DND-41 (cell line): ENCODE measurements around the gene DIAPH3.

Experiments used
- ATAC-seq: fragments of 200-7000 bp; cut with Tn5 transposase; 3 replicates; pipeline ENCODE4 v1.9.1; 2021; ENCODE audit warnings: low read depth; ENCODE audit not compliant: insufficient read depth
- DNase-seq: peaks from one replicate; pipeline ENCODE4 v3.0.0-alpha.2; 2020
- H2AFZ ChIP-seq: 2 replicates; pipeline ENCODE4 v1.6.0; 2012; ENCODE audit warnings: low read depth, low read length
- H3K27ac ChIP-seq: 2 replicates; pipeline ENCODE4 v1.5.1; 2012; ENCODE audit warnings: low read length, inconsistent platforms
- H3K27me3 ChIP-seq: fragments of 200-600 bp; sonication (generic); 2 replicates; pipeline ENCODE4 v1.6.0; 2012; ENCODE audit warnings: low read length, mild to moderate bottlenecking, inconsistent platforms; ENCODE audit not compliant: insufficient read depth, poor library complexity
- H3K36me3 ChIP-seq: 2 replicates; pipeline ENCODE4 v1.5.1; 2012; ENCODE audit warnings: low read length, inconsistent platforms; ENCODE audit not compliant: insufficient read depth
- H3K4me1 ChIP-seq: 2 replicates; pipeline ENCODE4 v1.5.1; 2012; ENCODE audit warnings: mild to moderate bottlenecking, low read length; ENCODE audit not compliant: insufficient read depth
- H3K4me2 ChIP-seq: 2 replicates; pipeline ENCODE4 v1.6.0; 2012; ENCODE audit warnings: mild to moderate bottlenecking, moderate library complexity, low read length, inconsistent platforms; ENCODE audit not compliant: insufficient read depth
- H3K4me3 ChIP-seq, 2 experiments: fragments of 200-600 bp in 1 of 2; shearing (Covaris generic) in 1 of 2; 2 replicates each; pipeline ENCODE4 v1.5.1; 2012 to 2016; ENCODE audit warnings: inconsistent platforms in 2 of 2, low read length in 2 of 2, mild to moderate bottlenecking in 2 of 2, low read depth in 1 of 2, moderate library complexity in 1 of 2
- H3K79me2 ChIP-seq: 2 replicates; pipeline ENCODE4 v1.6.0; 2012; ENCODE audit warnings: low read length, inconsistent platforms; ENCODE audit not compliant: insufficient read depth
- H3K9ac ChIP-seq: 2 replicates; pipeline ENCODE4 v1.6.0; 2012; ENCODE audit warnings: low read depth, mild to moderate bottlenecking, inconsistent platforms, low read length, moderate library complexity
- H3K9me3 ChIP-seq: 2 replicates; pipeline ENCODE4 v1.5.1; 2012; ENCODE audit warnings: low read length, moderate library complexity, mild to moderate bottlenecking, inconsistent platforms; ENCODE audit not compliant: insufficient read depth, severe bottlenecking
- H4K20me1 ChIP-seq: 2 replicates; pipeline ENCODE4 v1.6.0; 2012; ENCODE audit warnings: low read length; ENCODE audit not compliant: insufficient read depth
- CTCF ChIP-seq: IDR thresholded peaks from 2 replicates; pipeline ENCODE4 v1.5.1; 2012; ENCODE audit warnings: borderline replicate concordance, low read length, moderate library complexity, mild to moderate bottlenecking; ENCODE audit not compliant: poor library complexity, severe bottlenecking; ENCODE audit errors: extremely low read depth
- EZH2 ChIP-seq: IDR thresholded peaks from 3 replicates; pipeline ENCODE4 v1.6.1; 2012; ENCODE audit warnings: borderline replicate concordance, low read depth, mild to moderate bottlenecking, moderate library complexity, low read length, inconsistent platforms; ENCODE audit not compliant: severe bottlenecking

DIAPH3 gene

GRCh38 chr13:59700281-59700680, 463.4 kb downstream of the DIAPH3 start:
- no peak overlapping the region for H3K4me2 ChIP-seq
- H3K9ac ChIP-seq: no peak overlapping the region
- H3K27ac ChIP-seq: no peak overlapping the region
- no peak for TF ChIP-seq EZH2
- no peak for TF ChIP-seq CTCF
- no peaks in the 10 kb centered on the region for H3K9me3 ChIP-seq
- ATAC-seq (no peak), DNase-seq (no peak)
- H3K27me3 ChIP-seq: no peaks in the 10 kb centered on the region
- H3K4me3 ChIP-seq: no peak overlapping the region
- no peak overlapping the region for H2AFZ ChIP-seq
- no peaks in the 10 kb centered on the region for H4K20me1 ChIP-seq
- no peaks in the 10 kb centered on the region for H3K4me1 ChIP-seq
- peaks cover 1% of the 10 kb centered on the region; the same call in 1 of the 2 replicates for H3K36me3 ChIP-seq
- H3K79me2 ChIP-seq: no peaks in the 10 kb centered on the region

- Histone ChIP-seq H4K20me1 (no peaks in the 10 kb centered on the region), H3K4me2 (no peak overlapping the region), H3K4me1 (no peaks in the 10 kb centered on the region), H3K27ac (no peak overlapping the region), H3K9me3 (no peaks in the 10 kb centered on the region), H3K79me2 (no peaks in the 10 kb centered on the region), H3K9ac (no peak overlapping the region), H2AFZ (no peak overlapping the region), H3K27me3 (no peaks in the 10 kb centered on the region), H3K4me3 (no peak overlapping the region), H3K36me3 (peaks cover 6% of the 10 kb centered on the region; the same call in 1 of the 2 replicates)
- DNase-seq (no peak), ATAC-seq (no peak)
- TF ChIP-seq CTCF (no peak), EZH2 (no peak)
Measured at GRCh38 chr13:59696271-59696670, 467.5 kb downstream of the DIAPH3 start.

DNA sequence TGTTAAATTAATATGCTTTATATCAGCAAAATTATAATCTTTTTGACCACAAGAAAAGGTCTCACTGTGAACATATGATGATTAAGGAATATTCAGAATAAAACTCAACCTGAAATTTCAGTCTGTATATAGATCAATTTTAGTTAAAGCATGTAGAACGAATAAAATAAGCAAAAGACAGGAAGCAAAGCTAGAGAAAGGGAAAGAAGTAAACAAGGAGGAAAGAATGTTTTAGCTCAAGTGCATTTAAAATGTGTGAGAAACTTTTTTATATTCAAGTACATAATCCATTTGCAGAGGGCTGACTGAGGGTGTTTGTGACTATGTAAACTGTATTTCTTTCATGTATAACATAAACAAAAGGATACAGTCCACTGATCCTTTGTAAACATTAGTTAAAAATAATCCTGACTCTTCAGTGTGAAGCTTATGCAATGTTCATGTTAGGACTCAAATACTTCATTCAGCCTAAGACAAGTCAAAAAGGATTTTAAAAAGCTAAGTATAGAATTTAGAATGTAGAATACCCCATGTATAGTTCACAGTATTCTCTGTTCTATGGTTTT, 472.1 kb downstream of the DIAPH3 start:
- no peak for DNase-seq
- no peaks in the 10 kb centered on the region for H3K9me3 ChIP-seq

More for the DNA sequence above, 472.1 kb downstream of the DIAPH3 start:
- no peak overlapping the region for H2AFZ ChIP-seq
- no peaks in the 10 kb centered on the region for H3K79me2 ChIP-seq
- no peaks in the 10 kb centered on the region for H4K20me1 ChIP-seq
- H3K4me1 ChIP-seq: no peaks in the 10 kb centered on the region
- H3K36me3 ChIP-seq: peaks cover 6% of the 10 kb centered on the region; the same call in 1 of the 2 replicates
- ATAC-seq: no peak
- H3K27ac ChIP-seq: no peak overlapping the region
- no peak overlapping the region for H3K9ac ChIP-seq
- H3K4me2 ChIP-seq: no peak overlapping the region
- TF ChIP-seq CTCF (no peak), EZH2 (no peak)
- H3K27me3 ChIP-seq: no peaks in the 10 kb centered on the region
- H3K4me3 ChIP-seq: no peak overlapping the region
